ENCODE measurements around the gene ULBP1.
"Not testable (repeated sequence)": the region's sequence is repeated elsewhere in the genome, so short reads cannot be mapped to it uniquely, and the experiment has no call there.

DNA sequence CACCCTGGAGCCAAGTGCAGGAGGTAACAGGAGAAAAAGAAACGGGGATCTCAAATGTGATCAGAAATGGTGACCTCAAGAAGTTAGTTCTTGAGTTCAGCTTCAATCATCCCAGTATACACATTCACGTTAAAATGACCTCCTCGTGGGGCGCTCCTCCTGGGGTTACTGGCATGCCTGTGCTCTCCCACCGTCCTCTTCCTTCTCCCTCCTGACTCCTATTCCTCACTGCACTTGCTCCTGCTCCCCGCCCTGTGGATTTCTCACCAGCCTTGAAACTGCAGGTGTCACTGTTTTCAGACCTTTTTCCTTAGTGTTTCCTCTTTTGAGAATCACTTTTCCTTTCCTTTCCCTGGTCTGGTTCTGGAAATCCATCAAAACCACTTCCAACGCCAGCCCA, 17.1 kb upstream of the ULBP1 start:
- not testable (repeated sequence) for TF ChIP-seq POLR2A (IDR thresholded peaks at IDR 0.05)
- TF ChIP-seq, protein P1, sequence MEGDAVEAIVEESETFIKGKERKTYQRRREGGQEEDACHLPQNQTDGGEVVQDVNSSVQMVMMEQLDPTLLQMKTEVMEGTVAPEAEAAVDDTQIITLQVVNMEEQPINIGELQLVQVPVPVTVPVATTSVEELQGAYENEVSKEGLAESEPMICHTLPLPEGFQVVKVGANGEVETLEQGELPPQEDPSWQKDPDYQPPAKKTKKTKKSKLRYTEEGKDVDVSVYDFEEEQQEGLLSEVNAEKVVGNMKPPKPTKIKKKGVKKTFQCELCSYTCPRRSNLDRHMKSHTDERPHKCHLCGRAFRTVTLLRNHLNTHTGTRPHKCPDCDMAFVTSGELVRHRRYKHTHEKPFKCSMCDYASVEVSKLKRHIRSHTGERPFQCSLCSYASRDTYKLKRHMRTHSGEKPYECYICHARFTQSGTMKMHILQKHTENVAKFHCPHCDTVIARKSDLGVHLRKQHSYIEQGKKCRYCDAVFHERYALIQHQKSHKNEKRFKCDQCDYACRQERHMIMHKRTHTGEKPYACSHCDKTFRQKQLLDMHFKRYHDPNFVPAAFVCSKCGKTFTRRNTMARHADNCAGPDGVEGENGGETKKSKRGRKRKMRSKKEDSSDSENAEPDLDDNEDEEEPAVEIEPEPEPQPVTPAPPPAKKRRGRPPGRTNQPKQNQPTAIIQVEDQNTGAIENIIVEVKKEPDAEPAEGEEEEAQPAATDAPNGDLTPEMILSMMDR (IDR thresholded peaks at IDR 0.05), result not testable (repeated sequence)
